BE2C (cell line): Measurements from ENCODE around the gene DAO.
"Not testable (repeated sequence)": the region's sequence is repeated elsewhere in the genome, so short reads cannot be mapped to it uniquely, and the experiment has no call there.

Experiments
- DNase-seq: peaks from one replicate; pipeline ENCODE4 v3.0.0-alpha.2; 2020
- H3K27me3 ChIP-seq: fragments of 250-450 bp; sonication (Bioruptor Pico); 2 replicates; pipeline ENCODE4 v1.5.1; 2020; ENCODE audit warnings: mild to moderate bottlenecking
- H3K36me3 ChIP-seq: fragments of 250-450 bp; sonication (Bioruptor Pico); 2 replicates; pipeline ENCODE4 v1.5.1; 2020; ENCODE audit warnings: mild to moderate bottlenecking
- H3K4me1 ChIP-seq: fragments of 250-450 bp; sonication (Bioruptor Pico); 2 replicates; pipeline ENCODE4 v1.5.1; 2020
- H3K4me3 ChIP-seq: 2 replicates; pipeline ENCODE4 v1.5.1; 2011; ENCODE audit warnings: low read depth, low read length
- H3K9me3 ChIP-seq: fragments of 250-450 bp; sonication (Bioruptor Pico); 2 replicates; pipeline ENCODE4 v1.5.1; 2020
- TF ChIP-seq, protein P1 (sequence below): IDR thresholded peaks from 2 replicates; pipeline ENCODE4 v1.5.1; 2012; ENCODE audit warnings: mild to moderate bottlenecking, low read depth, low read length

Gene DAO

DNA sequence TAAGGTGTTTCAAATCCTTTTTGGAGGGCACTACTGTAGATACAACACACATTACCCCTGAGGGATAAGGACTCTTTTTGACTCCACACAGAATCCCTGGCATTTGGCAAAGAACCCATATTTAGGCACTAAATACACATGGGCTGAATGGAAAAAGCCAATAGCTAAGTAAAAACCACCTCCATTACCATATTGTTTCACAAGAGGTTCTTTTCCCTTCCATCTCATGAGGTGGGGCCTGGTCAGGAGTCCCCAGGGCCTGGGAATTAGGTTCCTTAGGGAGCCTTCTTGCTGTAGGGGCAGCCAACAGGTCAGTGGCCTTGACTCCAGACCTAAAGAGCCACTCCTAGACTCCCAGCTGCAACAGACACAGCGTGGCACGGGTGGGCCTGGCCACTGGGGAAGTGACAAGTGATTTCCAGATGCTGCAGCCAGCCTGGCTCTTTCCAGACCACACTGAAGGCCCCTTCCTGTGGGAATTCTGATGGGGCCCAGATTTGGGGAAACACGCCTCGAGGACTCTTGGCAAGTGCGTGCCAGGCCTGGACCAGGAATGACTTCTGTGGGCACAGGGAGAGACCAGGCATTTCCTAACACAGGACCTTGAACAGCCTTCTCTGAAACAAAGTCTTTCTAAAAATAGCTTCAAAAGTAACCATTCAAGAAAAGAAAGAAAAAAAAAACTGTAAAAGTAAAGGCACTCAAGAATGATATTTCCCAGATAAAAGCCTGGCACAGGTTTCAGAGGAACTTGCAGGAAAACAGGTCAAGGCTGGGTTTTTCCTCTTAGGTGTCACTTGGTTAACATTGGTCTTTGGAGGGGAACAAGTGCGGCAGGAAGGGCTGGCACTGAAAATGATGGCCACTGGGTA is 40.6 kb upstream of the DAO start:
- TF ChIP-seq, protein P1, sequence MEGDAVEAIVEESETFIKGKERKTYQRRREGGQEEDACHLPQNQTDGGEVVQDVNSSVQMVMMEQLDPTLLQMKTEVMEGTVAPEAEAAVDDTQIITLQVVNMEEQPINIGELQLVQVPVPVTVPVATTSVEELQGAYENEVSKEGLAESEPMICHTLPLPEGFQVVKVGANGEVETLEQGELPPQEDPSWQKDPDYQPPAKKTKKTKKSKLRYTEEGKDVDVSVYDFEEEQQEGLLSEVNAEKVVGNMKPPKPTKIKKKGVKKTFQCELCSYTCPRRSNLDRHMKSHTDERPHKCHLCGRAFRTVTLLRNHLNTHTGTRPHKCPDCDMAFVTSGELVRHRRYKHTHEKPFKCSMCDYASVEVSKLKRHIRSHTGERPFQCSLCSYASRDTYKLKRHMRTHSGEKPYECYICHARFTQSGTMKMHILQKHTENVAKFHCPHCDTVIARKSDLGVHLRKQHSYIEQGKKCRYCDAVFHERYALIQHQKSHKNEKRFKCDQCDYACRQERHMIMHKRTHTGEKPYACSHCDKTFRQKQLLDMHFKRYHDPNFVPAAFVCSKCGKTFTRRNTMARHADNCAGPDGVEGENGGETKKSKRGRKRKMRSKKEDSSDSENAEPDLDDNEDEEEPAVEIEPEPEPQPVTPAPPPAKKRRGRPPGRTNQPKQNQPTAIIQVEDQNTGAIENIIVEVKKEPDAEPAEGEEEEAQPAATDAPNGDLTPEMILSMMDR, result no peak
- H3K36me3 ChIP-seq, result peaks cover 9% of the 10 kb centered on the region
- H3K4me1 ChIP-seq, result peaks cover 17% of the 10 kb centered on the region
- H3K4me3 ChIP-seq, result no peak overlapping the region
- no peaks in the 10 kb centered on the region for H3K27me3 ChIP-seq
- peak; percentile 63 for DNase-seq
- H3K9me3 ChIP-seq, result no peaks in the 10 kb centered on the region

DNA sequence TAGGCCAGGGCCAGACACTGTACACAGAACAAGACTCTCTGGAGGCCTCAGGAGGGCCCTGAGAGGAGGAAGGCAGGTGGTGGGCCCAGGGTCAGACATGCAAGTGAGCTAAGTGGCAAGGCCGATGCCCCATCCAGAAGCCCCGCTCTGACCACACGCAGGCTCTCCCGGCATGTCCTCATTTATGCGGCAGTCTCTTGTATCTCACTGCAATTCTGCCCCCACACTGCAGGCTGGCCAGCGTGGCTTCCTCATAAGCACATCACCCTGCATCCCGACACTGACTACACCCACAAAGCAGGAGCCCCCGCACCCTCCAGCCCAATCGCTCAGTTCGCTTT is 40.0 kb upstream of the DAO start:
- Histone ChIP-seq H3K36me3 (peaks cover 3% of the 10 kb centered on the region), H3K9me3 (no peaks in the 10 kb centered on the region), H3K4me1 (peaks cover 17% of the 10 kb centered on the region), H3K4me3 (no peak overlapping the region), H3K27me3 (no peaks in the 10 kb centered on the region)
- DNase-seq, result no peak
- TF ChIP-seq, protein P1, result no peak

DNA sequence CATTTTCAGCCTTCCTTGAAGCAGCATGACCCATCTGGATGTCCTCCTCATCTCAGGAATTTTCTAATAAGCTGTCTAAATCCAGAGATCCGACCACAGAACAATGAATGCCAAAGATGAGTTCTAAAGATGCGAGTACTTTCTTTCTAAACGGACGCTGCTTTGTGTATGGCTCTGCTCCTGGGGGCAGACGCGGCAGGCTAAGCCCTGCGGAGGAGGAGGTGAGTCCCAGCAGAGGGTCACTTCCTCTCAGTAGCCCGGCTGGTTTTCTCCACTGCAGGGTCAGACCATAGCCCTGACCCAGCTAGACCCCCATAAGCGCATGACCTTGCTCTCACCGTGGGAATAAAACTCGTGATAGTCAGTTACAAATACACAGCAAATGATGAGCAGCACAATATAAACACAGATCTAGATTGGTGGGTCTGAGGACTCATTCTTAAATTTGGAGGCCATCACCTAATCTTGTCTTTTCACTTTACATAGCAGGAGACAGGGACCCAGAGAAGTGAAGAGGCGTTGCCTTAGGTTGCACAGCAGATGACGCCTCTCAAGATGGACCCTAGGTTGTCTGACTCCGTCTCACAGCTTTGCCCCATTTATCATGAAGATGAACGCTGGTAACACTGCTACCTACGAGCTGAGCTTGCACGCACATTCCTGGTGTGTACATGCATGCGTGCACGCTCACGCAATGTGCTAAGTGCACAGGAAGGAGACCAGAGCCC is 39.1 kb upstream of the DAO start:
- no peak for DNase-seq
- Histone ChIP-seq H3K4me3 (no peak overlapping the region), H3K4me1 (peaks cover 17% of the 10 kb centered on the region), H3K27me3 (no peaks in the 10 kb centered on the region), H3K36me3 (0 out of 2 replicates have a peak, but pooled peaks cover 4% of the 10 kb centered on the region), H3K9me3 (no peaks in the 10 kb centered on the region)
- TF ChIP-seq, protein P1, result no peak

DNA sequence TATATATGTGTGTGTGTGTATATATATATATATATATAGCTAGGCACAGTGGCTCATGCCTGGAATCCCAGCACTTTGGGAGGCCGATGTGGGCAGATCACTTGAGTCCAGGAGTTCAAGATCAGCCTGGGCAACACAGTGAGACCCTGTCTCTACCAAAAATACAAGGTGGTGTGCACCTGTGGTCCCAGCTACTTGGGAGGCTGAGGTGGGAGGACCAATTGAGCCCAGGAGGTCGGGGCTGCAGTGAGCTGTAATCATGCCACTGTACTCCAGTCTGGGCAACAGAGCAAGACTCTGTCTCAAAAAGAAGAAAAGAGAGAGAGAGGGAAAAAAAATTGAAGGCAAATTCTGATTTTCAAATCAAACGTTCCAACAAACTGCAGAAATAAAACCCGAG is 38.1 kb upstream of the DAO start:
- H3K36me3 ChIP-seq, H3K27me3 ChIP-seq, DNase-seq, H3K4me3 ChIP-seq, H3K9me3 ChIP-seq: not testable (repeated sequence)
- H3K4me1 ChIP-seq, result peaks cover 22% of the 10 kb centered on the region

DNA sequence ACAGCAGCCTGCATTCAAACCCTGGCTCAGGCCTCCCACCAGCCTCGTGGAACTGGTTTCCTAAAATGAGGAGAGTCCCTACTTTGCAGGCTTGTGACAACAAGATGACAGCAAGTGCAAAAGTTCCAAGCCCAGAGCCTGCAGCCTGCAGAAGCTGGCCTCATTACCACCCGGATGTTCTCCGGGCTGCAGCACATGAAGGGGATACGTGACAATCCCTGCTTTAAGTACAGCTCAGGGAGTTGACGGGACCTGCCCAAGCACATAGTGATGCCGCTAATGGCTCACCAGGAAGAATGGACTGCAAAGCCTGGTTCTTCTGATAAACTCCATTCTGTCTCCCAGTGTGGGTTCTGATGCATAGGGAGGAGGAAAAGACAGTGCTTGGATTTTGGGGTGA is 37.5 kb upstream of the DAO start:
- peaks cover 22% of the 10 kb centered on the region for H3K4me1 ChIP-seq
- H3K27me3 ChIP-seq, result no peaks in the 10 kb centered on the region
- H3K4me3 ChIP-seq, result no peak overlapping the region
- no peaks in the 10 kb centered on the region for H3K9me3 ChIP-seq
- peaks cover 9% of the 10 kb centered on the region for H3K36me3 ChIP-seq
- no peak for DNase-seq
- TF ChIP-seq, protein P1, result no peak

DNA sequence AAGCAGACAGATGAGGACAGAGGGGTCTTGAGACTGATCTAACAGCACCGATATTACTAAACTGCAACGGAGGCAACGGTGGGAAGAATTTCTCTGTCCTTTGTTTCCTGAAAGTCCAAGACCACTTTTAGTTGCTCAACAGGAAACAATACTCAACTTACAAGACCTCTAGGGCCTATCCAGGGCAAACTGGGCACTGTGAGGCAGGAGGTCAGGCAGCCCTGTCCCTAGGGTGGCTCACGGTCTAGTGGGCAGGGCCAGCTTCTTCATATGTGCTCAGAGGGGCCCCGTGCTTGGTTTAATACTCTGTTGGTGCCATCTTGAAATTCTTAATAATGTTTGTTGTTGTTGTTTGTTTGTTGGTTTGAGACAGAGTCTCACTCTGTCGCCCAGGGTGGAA is 36.7 kb upstream of the DAO start:
- H3K4me1 ChIP-seq, result peaks cover 17% of the 10 kb centered on the region
- no peak for DNase-seq
- TF ChIP-seq, protein P1, result no peak
- H3K36me3 ChIP-seq, result peaks cover 14% of the 10 kb centered on the region
- no peak overlapping the region for H3K4me3 ChIP-seq
- H3K27me3 ChIP-seq, result no peaks in the 10 kb centered on the region
- no peaks in the 10 kb centered on the region for H3K9me3 ChIP-seq
